ENCODE measurements around the gene UGT1A8.

The UGT1A8 gene

DNA sequence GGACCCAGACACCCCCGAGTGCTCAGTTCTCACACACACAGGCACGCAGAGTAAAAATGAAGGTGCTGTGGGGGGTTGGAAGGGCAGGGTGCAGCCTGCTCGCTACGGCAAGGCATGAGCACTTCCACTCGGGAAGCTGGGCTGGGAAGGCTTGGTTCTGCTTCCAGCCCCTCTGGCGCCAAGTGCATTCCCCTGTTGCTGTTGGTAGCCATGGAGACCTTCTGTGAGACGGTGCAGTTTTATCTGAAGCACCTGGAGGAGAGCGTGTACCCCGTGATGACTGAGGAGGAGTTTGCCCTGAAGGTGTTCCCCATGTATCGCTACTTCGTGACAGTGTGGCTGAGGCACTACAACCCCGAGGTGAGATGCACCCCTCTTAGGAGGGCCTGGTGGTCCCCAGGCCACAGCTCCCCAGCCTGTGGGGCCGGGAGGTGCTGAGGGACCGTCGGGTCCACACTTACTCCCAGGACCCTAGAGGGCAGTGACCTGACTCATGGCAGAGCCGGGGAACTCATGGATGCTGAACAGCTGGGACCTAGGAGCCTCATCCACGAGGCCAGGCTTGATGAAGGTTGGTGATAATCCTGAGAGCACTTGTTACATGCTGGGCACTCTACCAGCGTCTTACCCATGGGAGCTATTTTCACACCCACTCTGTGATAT lies 176.2 kb downstream of the UGT1A8 start:
- intact Hi-C loops (cut with DNase I) = no loop called here
- DNase-seq = no peak

DNA sequence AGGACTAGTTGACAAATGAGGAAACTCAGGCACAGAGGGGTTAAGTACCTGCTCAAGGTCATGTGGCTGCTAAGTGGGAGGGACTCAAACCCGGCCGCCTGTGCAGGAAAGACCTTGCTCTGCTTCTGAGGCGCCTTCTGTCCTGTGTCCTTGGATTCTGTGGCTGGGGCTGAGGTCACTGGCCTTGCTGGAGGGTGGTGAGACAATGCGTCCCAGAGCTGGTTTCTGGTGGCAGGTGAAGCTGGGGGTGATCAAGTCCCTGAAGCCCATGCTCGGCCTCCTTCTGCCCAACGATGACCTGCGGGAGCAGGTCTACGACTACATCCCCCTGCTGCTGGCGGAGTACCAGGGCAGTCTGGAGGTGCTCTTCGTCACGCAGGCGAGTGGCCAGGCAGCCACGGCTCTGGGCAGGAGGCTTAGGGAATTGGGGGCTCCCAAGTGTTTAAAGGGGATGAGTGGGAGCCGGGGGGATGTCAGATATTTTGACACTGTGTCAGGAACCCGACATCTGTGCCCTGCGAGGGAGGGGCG lies 176.8 kb downstream of the UGT1A8 start:
- intact Hi-C loops (cut with DNase I) = no loop called here
- DNase-seq = no peak

DNA sequence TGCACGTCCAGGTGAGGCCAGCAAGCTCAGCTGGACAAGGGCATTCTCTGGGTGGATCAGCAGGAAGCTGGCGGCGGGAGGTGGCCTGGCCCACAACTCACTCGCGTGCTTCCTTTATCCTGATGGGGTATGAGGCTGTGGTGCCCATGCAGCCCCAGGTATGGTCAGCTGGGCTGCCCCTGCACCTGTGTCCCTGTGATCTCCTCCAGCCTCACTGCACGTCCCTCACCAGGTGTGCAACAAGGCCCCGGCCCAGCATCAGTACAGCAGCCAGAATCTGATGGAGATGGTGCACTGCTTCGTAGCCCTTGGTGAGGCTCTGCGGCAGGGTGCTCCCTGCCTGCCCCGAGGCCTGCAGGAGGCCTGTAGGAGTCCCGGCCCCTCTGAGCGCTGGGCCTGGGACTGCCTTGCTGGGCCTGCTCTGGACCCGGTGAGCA lies 178.3 kb downstream of the UGT1A8 start:
- no peak for DNase-seq
- intact Hi-C loops (cut with DNase I) = no loop called here

DNA sequence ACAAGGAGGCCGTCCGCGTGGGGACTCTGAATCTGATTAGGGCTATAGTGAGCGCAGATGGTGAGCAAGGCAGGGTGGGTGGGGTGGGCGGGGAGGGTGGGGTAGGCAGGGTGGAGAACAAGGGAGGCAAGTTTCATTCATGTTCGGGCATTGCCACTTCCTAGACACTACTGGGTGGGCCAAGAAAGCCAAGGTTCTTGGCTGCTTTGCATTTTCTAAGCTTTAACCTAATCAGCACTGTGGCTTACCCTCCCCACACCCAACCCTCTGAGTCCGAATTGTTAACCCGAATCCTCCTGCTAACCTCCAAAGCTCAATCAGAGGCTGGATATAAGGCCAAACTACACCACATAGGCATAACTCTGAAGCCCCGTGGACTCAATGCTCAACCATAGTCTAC lies 178.8 kb downstream of the UGT1A8 start:
- no peak for DNase-seq
- intact Hi-C loops (cut with DNase I) = no loop called here

DNA sequence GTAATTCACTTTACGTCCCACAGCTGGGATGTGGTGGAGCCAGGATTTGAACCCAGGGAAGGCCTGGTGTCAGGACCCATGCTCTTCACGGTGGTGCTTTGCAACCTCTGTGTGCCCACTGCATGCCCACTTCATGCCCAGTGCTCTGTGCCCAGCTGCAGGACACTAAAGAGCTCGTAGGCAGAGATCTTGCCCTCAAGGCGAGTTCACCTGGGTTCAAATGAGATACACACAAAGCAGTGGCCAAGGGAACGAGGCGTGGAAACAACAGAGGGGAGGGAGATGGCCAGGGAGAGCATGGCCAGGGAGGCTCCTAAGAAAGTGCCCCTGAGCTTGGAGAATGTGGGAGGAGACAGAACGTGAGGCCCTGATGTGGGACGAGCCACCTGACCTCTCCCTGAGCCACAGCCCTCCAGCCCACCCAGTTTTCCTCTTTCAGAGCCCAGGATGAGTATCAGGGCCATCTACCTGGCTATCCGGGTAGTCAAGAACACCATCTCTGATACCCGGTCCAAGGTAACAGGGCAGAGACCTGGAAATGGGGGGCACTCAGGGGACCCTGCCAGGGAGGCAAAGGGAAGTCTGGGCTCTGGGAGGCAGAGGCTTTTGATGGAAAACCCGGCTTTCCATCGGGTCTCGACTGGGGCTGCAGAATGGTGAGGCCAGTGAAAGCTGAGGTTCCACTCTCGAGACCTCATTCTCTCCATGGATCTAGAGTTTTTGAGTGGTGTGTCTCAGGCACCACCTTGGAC lies 181.1 kb downstream of the UGT1A8 start:
- peak in 1 of 10 donors; percentile 33 for DNase-seq
- intact Hi-C loops (cut with DNase I) = no loop called here

DNA sequence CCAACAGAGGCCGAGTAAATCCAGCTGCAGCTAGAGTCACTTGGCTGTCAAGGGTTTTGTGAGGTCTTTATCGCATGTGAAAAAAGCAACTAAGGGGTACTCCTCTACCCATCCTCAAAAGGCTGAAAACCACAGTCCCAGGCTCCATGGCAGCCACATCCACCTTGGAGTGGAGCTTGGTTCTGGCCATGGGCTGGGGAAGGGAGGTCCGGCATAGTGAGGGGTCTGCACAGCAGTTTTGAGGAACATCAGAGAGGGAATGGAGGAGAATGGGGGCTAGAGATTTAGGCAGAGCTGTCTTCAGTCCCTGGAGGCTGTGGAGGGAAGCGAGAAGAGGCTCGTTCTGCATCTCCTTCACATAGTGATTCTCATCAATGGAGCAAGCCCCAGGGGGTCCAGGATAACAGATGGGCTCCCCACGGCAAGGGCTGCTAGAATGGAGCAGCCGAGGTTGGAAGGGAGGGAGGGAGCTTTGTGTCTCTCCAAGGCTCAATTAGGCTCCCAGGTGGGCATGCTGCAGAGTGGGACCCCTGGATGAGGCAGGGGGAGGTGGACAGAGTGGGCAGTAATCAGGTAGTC lies 181.7 kb downstream of the UGT1A8 start:
- intact Hi-C loops (cut with DNase I) = no loop called here
- DNase-seq = peak in 1 of 10 donors; percentile 2

DNA sequence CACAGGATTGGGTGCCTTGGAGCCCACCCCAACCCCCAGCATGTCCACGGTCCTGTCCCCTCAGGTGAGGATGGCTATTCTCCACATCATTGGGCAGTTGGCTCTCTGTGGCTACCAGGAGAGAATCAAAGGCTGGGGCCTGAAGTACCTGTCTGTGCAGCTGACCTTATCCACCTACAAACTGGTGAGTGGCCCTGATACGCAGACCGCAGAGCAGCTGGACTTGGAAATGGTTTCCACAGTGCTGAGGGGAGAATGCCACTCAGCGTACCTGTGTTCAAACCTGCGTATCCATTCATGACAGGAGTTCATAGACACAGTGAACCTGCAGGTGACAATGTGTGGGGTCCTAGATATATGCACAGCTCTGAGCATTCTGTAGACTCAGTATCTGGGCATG lies 182.3 kb downstream of the UGT1A8 start:
- intact Hi-C loops (cut with DNase I) = no loop called here
- no peak for DNase-seq

DNA sequence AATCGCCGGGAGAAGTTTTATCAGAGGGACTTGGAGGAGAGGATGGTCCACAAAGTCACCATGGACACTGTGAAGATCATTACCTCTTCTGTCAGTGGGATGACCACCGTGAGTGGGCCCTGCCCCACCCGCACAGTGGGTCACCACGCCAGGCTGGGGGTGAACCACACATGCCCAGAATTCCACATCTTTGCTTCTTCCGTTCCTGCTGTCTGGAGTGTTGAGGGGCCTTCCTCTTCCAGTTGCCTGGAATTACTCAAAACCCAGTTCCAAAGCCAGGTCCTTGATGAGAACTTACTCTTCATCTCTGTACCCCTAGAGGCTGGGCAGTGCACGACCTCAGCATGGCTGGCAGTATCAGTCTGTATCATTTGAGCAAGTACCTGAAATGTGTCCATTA lies 182.8 kb downstream of the UGT1A8 start:
- intact Hi-C loops (cut with DNase I) = no loop called here
- peak in 1 of 10 donors; percentile 2 for DNase-seq

DNA sequence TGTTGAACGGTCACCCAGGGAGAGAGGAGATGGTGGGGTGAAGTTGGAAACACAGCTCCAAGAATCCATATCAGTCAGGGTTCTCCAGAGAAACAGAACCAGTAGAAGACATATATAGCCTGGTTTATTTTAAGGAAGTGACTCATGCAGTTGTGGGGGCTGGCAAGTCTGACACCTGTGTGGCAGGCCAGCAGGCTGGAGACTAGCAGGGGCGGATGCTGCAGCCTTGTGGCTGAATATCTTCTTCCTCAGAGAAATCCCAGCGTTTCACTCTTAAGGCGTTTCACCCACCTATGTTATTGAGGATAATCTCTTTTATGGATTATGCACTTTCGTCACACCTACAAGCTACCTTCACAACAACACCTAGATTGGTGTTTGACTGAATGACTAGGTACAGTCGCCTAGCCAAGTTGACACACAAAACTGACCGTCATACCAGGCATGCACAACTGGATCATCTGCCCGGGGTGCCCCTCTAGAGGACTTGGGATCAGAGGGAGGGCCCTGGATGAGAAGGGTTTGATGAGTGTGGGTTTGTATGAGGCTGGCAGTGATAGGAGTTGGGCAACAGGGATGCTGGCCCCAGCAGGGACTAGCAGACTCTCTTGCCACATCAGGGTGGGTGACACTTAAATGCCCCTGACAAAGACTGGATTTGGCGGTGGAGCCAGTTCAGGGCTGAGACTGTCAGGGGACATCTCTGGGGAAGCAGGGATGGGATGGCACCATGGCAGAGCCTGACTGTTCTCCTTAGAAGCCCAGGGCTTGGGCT lies 184.1 kb downstream of the UGT1A8 start:
- DNase-seq = peak in 5 of 10 donors; percentile 13 to 89 (median 55)
- intact Hi-C loops (cut with DNase I) = no loop called here

DNA sequence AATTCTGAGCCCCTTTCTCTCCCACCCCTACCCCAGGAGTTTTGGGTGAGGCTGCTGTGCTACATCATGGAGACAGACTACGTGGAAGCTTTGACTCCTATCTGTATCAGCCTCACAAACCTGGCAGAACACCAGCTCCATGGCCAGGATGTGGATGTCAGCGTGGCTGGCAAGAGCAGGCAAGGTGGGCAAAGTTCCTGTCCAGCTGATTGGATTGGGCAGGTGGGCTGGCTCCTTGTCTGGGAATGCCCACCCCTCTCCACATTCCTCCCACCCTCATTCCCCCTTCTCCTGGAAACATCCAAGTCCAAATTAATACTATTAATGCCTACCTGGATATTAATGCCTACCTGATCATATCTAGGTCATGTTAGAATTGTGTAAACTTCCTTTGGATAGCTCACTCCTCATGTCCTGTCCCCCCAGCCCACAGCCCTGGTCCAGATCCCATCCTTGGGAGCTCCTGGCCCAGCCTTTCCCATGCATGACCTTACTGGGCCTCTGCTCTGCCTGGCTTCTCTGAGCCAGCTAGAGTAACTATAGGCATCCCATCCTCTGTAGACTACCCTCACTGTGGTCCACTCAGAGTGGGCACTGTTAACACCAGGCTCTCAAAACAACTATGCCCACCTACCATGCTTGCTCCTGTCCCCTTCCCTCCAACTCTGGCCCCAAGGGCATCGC lies 184.8 kb downstream of the UGT1A8 start:
- intact Hi-C loops (cut with DNase I) = no loop called here
- DNase-seq = peak in 1 of 10 donors; percentile 48

DNA sequence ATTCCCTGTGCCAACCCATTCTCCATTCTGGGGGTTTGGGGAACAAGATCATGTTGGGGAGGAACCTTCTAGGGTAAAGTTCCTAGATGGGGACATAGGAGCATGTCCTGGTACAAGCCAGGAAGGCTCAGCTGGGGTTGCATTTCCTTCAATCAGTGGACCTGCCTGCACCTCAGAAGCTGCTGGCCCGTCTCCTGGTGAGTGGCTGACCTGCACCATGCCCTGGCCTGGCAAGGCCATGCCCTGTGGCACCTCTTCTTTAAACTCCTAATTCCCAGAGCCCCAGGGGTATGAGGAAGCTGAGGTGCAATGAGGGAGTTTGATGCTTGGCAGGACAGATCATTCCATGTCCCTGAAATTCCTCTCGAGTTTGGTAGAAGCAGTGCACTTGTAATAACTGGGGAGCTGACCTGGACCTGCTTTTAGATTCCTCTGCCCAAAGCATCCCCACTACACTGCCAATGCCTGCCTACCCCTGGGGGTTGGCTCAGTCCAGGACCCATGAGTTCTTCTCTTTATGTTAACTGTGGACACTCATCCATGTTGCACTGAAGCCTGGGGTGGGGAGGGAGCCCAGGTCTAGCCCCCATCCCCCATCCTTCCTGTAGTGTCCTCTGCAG lies 186.0 kb downstream of the UGT1A8 start:
- DNase-seq = peak in 1 of 10 donors; percentile 16

DNA sequence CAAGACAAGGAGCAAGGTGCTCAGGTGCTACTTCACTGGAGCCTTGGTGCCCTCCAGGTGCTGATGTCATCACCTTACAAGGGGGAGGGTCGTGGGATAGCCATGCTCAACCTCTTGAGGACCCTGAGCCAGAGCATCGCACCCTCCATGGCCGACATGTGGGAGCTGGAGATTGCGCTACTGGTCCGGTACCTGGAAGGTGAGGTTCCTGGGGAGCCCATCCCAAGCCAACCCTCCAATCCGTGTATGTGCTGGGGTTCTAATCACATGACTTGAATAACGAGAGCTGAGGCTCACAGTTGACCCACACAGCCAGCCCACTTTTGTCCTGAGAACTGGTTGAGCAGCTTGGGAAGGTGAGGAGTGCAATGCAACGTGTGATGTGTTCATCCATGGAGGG lies 186.6 kb downstream of the UGT1A8 start:
- intact Hi-C loops (cut with DNase I) = no loop called here
- peak in 1 of 10 donors; percentile 46 for DNase-seq

More for the DNA sequence above, 186.0 kb downstream of the UGT1A8 start:
- intact Hi-C loops (cut with DNase I) = no loop called here

DNA sequence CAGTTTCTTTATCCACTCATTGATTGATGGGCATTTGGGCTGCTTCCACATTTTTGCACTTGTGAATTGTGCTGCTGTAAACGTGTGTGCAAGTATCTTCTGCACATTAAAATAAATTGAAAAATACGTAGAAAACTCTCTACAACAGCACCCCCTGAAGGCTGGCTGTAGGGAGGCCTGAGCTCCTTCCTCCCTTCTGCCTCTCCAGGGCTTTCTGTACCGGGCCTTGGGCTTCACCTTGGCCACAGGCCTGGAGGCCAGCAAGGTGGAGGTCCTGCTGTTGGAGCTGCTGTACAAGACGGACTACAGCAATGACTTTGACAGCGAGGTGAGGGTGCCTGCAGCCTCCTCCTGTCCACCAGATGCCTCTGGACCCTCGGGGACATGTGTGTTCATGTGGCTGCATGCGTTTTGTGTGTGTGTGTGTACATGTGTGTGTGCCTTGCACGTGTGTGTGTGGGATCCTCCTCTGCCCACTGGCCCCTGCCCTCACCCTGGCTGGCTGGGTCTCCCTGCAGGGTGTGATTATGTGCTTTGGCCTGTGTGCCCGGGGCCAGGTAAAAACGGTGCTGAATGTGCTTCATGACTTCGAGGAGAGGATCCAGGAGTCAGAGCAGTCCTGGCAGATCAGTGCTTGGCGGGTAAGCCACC lies 189.9 kb downstream of the UGT1A8 start:
- peak in 2 of 10 donors; percentile 53 to 74 for DNase-seq
- intact Hi-C loops (cut with DNase I) = no loop called here

DNA sequence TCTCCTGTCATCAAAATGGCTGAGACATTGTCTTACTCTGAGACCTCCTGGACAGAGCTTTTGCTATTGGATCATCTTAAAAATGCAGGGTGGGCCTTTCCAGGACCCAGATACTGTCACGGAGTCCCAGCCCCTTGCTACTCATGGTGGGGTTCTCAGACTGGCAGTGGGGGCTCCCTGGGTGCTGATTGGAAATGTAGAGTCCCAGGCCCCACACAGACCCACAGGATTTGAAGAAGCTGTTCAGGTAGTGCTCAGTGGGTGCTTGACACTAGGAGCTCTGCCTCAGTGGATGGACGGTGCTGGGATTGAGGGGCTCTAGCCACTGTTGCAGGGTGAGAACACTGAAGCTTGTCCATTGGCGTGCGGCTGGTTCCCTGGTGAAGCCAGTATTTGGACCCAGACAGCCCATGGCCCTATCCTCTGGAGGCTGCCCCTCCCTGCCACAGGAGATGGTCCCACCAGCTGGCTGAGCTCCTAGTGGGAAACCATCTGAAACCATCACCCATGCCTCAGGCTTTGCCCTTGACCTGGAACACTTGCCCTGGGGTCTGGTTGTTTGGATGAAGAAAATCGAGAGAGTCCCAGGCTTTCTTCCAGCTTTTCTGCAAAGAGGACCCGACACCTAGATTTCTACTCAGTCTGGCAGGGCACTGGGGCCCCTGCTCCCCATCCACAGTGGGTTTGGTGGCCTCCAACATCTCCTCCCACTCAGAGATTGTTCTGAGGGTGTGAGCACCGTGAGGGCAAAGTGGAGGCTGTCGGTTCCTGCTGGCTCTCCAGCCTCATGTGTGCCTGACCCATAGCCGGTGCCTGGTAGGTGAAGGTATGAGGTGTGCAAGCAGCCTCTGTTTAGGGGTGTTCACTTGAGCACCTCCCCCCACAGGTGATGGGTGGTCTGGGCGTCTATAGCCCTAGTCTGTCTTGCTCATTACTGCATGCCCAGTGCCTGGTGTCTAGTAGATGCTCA lies 190.8 kb downstream of the UGT1A8 start:
- DNase-seq = peak in 1 of 10 donors; percentile 81

DNA sequence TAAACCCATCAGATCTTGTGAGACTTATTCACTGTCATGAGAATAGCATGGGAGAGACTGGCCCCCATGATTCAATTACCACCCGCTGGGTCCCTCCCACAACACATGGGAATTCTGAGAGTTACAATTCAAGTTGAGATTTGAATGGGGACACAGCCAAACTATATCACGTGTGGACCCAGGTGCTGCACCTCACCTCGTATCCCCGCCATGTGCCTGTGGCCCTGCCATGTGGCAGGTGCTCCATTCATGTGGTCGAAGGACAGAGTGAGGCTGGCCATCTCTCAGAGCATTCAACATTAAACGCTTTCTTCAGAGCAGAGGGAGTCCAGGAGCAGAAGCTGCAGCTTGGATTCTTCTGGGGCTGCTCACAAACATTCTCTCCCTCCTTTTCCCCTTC lies 193.0 kb downstream of the UGT1A8 start:
- peak in 2 of 10 donors; percentile 12 to 20 for DNase-seq
- intact Hi-C loops (cut with DNase I) = no loop called here

More for the DNA sequence above, 190.8 kb downstream of the UGT1A8 start:
- intact Hi-C loops (cut with DNase I) = no loop called here

DNA sequence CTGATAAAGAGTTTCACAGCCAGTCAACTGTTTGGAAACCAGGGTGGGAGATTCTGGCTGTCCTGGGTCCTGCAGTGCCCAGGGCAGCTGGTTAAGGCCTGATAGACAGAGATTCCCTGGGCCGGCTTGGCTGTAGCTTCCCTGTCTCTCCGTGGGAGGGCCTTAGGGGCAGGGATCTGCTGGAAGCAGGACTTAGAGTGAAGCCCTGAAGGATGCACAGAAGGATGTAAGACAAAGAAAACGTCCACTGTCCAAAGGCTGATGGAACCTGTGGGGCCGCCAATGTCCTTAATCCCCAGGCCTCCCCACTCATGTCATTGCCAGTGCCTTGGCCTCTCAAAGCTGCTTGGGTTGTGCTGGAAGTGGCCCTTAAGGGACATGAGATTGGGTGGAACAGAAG lies 193.7 kb downstream of the UGT1A8 start:
- intact Hi-C loops (cut with DNase I) = no loop called here

DNA sequence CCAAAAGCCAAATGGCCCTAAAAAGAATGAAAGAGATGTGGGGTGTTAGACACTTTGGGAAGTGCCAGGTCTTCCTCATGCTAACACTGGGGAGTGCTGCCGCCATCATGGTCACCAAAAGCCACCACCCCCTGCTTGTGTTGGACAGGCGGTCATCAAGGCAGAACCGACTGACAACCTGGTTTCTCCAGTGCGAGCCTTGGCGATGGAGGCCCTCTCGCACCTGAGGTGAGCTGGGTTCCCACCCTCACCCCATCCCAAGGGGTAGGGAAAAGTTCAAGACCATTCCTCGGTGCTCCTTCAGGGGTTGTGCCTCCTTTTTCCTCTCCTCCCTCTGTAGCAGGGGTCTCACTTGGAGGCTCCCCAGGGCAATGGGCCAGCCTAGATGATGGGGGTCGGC lies 194.3 kb downstream of the UGT1A8 start:
- intact Hi-C loops (cut with DNase I) = no loop called here
- peak in 3 of 10 donors; percentile 1 to 73 (median 62) for DNase-seq

More for the DNA sequence above, 193.7 kb downstream of the UGT1A8 start:
- peak in 2 of 10 donors; percentile 32 to 57 for DNase-seq

All from posterior cingulate gyrus (tissue), 11 donors.